Keratinocyte (primary cell): ENCODE data around the gene OSMR. TPM values are rescaled to one million over a fixed set of nuclear protein-coding genes. Genes with fewer than 3 reads are reported as not detected.

Experiments used
- DNase-seq: peaks from one replicate; pipeline ENCODE4 v3.0.0-alpha.2; 2011; ENCODE audit warnings: low read depth, missing footprints, low spot score
- FAIRE-seq: peaks from 2 replicates; lab custom pipeline; 2011; peaks lifted over from hg19 to GRCh38; lab: Jason Lieb, UNC
- H2AFZ ChIP-seq: 2 replicates; pipeline ENCODE4 v1.6.0; 2012; ENCODE audit warnings: low read length, control low read depth, inconsistent platforms; ENCODE audit not compliant: control insufficient read depth
- H3K27ac ChIP-seq: 2 replicates; pipeline ENCODE4 v1.5.1; 2011; ENCODE audit warnings: low read length; ENCODE audit not compliant: control insufficient read depth, insufficient read depth
- H3K27me3 ChIP-seq: 3 replicates; pipeline ENCODE4 v1.6.0; 2011; ENCODE audit warnings: low read length; ENCODE audit not compliant: control insufficient read depth, insufficient read depth; ENCODE audit errors: extremely low read depth
- H3K36me3 ChIP-seq, 2 experiments: 2 replicates in 1 of 2; 3 replicates in 1 of 2; pipeline ENCODE4 v1.5.1; 2011; ENCODE audit warnings: low read length in 2 of 2, mild to moderate bottlenecking in 1 of 2; ENCODE audit not compliant: control insufficient read depth in 2 of 2, insufficient read depth in 2 of 2; ENCODE audit errors: extremely low read depth in 1 of 2
- H3K4me1 ChIP-seq: 3 replicates; pipeline ENCODE4 v1.5.1; 2011; ENCODE audit warnings: low read length; ENCODE audit not compliant: control insufficient read depth, insufficient read depth; ENCODE audit errors: extremely low read depth
- H3K4me2 ChIP-seq: 3 replicates; pipeline ENCODE4 v1.6.0; 2011; ENCODE audit warnings: low read depth, low read length; ENCODE audit not compliant: control insufficient read depth, insufficient read depth; ENCODE audit errors: extremely low read depth
- H3K4me3 ChIP-seq, 3 experiments: fragments of 200-600 bp in 1 of 3; sonication (generic) in 1 of 3; 2 replicates in 2 of 3; 3 replicates in 1 of 3; pipeline ENCODE4 v1.5.1; 2011 to 2016; ENCODE audit warnings: low read length in 3 of 3, mild to moderate bottlenecking in 3 of 3, control low read depth in 2 of 3, inconsistent platforms in 1 of 3, low read depth in 1 of 3, mixed read lengths in 1 of 3, mixed run types in 1 of 3, moderate library complexity in 1 of 3; ENCODE audit not compliant: control insufficient read depth in 2 of 3, insufficient read depth in 2 of 3; ENCODE audit errors: extremely low read depth in 1 of 3
- H3K79me2 ChIP-seq: 2 replicates; pipeline ENCODE4 v1.6.0; 2012; ENCODE audit warnings: low read length; ENCODE audit not compliant: control insufficient read depth, insufficient read depth
- H3K9ac ChIP-seq: 3 replicates; pipeline ENCODE4 v1.6.0; 2011; ENCODE audit warnings: low read length; ENCODE audit not compliant: control insufficient read depth, insufficient read depth; ENCODE audit errors: extremely low read depth
- H3K9me1 ChIP-seq: 3 replicates; pipeline ENCODE4 v1.6.0; 2011; ENCODE audit warnings: low read length; ENCODE audit not compliant: control insufficient read depth, insufficient read depth; ENCODE audit errors: extremely low read depth
- H3K9me3 ChIP-seq: 2 replicates; pipeline ENCODE4 v1.5.1; 2012; ENCODE audit warnings: low read depth, low read length; ENCODE audit not compliant: control insufficient read depth
- H4K20me1 ChIP-seq: 3 replicates; pipeline ENCODE4 v1.6.0; 2011; ENCODE audit warnings: low read length; ENCODE audit not compliant: control insufficient read depth, insufficient read depth; ENCODE audit errors: extremely low read depth
- EZH2 ChIP-seq: IDR thresholded peaks from one replicate; pipeline ENCODE4 v1.6.1; 2012; ENCODE audit warnings: inconsistent platforms, mild to moderate bottlenecking, low read length, moderate library complexity
- dilution Hi-C: fragments of 300-500 bp; cut with MboI; formaldehyde crosslinking; loops from one replicate; pipeline ENCODE4 v1.7.0; 2020; ENCODE audit warnings: low sequenced_read_pairs; ENCODE audit not compliant: extremely low pct_ligation_motif_present
- polyA plus RNA-seq, 5 experiments: library from polyadenylated mRNA; depleted of rRNA in 3 of 5; stranded (reverse) in 3 of 5; stranded (forward) in 1 of 5; unstranded in 1 of 5; fragments of >200 nt; gene quantifications; 1 replicate in 1 of 5; 2 replicates in 3 of 5; 3 replicates in 1 of 5; pipeline versions ENCODE4 v1.2.1 to v1.2.3, GENCODE V29; 2011 to 2012; ENCODE audit warnings: missing spikeins in 2 of 5, low read depth in 1 of 5, low replicate concordance in 1 of 5
- TF ChIP-seq, protein P1 (sequence below), 3 experiments: IDR thresholded peaks in 1 of 3; conservative IDR thresholded peaks in 1 of 3; optimal IDR thresholded peaks in 1 of 3; 2 replicates in 2 of 3; 3 replicates in 1 of 3; pipeline versions ENCODE3 to v1.5.1; 2011; ENCODE audit warnings: low read length in 3 of 3, mild to moderate bottlenecking in 3 of 3, moderate library complexity in 2 of 3, control low read depth in 1 of 3, inconsistent platforms in 1 of 3; ENCODE audit not compliant: insufficient read depth in 2 of 3; ENCODE audit errors: extremely low read depth in 1 of 3

OSMR gene
- polyA plus RNA-seq, 1 donor (not counting 4 experiments of a cell fraction or from before 2014, with no cell fraction given) = 43.8 TPM

DNA sequence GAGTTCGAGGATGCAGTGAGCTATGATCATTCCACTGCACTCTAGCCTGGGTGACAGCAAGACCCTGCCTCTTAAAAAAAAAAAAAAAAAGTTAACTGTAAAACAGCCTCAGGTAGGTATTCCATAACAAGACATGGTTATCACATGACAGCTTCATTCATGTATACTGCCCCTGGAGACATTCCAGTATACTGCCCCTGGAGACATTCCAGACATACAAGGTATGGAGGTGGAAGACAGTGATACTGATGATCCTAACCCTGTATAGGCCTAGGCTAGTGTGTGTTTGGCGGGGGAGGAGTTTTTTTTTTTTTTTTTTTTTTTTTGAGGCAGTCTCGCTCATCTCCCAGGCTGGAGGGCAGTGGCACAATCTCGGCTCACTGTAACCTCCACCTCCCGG lies 122.9 kb downstream of the OSMR start:
- Histone ChIP-seq H3K36me3 (no peaks in the 10 kb centered on the region), H3K9ac (no peak overlapping the region), H2AFZ (no peak overlapping the region), H3K79me2 (no peaks in the 10 kb centered on the region), H3K4me3 (no peak overlapping the region), H3K27me3 (no peaks in the 10 kb centered on the region), H3K9me3 (no peaks in the 10 kb centered on the region), H4K20me1 (no peaks in the 10 kb centered on the region), H3K4me2 (no peak overlapping the region), H3K27ac (no peak overlapping the region), H3K4me1 (no peaks in the 10 kb centered on the region), H3K9me1 (no peaks in the 10 kb centered on the region)
- dilution Hi-C loops = no loop called here
- FAIRE-seq (no peak), DNase-seq (no peak)
- TF ChIP-seq, protein P1, sequence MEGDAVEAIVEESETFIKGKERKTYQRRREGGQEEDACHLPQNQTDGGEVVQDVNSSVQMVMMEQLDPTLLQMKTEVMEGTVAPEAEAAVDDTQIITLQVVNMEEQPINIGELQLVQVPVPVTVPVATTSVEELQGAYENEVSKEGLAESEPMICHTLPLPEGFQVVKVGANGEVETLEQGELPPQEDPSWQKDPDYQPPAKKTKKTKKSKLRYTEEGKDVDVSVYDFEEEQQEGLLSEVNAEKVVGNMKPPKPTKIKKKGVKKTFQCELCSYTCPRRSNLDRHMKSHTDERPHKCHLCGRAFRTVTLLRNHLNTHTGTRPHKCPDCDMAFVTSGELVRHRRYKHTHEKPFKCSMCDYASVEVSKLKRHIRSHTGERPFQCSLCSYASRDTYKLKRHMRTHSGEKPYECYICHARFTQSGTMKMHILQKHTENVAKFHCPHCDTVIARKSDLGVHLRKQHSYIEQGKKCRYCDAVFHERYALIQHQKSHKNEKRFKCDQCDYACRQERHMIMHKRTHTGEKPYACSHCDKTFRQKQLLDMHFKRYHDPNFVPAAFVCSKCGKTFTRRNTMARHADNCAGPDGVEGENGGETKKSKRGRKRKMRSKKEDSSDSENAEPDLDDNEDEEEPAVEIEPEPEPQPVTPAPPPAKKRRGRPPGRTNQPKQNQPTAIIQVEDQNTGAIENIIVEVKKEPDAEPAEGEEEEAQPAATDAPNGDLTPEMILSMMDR (optimal IDR thresholded peaks at IDR 0.05 in 1 of 3, IDR thresholded peaks at IDR 0.05 in 1 of 3, conservative IDR thresholded peaks at IDR 0.05 in 1 of 3; ENCODE audit: extremely low read depth in 1 of 3, insufficient read depth in 2 of 3, low read length in 3 of 3) = no peak
- TF ChIP-seq EZH2 = no peak

DNA sequence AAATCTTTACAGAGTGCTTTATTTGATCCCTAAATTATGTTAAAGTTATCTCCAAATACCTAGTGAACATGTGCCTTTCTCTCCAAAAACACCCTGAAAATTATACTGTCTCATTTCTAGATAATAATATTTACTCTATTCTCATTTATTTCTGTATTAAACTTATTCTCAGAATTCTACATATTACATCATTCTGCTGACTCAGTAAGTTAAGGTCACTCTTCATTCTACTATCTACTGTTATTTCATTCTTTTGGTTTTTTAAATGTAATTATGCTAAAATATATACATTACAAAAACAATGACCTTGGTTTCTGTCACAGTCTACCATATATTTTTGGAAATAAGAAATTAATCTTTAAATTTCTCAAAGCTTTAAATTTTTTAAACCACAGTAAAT lies 132.2 kb downstream of the OSMR start:
- no peak for TF ChIP-seq EZH2
- TF ChIP-seq, protein P1 (optimal IDR thresholded peaks at IDR 0.05 in 1 of 3, IDR thresholded peaks at IDR 0.05 in 1 of 3, conservative IDR thresholded peaks at IDR 0.05 in 1 of 3; ENCODE audit: extremely low read depth in 1 of 3, insufficient read depth in 2 of 3, low read length in 3 of 3) = no peak
- no peaks in the 10 kb centered on the region for H3K9me3 ChIP-seq
- no peaks in the 10 kb centered on the region for H3K36me3 ChIP-seq
- no peak overlapping the region for H3K4me3 ChIP-seq
- no peaks in the 10 kb centered on the region for H4K20me1 ChIP-seq
- H3K4me2 ChIP-seq = no peak overlapping the region
- H3K27ac ChIP-seq = no peak overlapping the region
- no peaks in the 10 kb centered on the region for H3K79me2 ChIP-seq
- dilution Hi-C loops = no loop called here
- H2AFZ ChIP-seq = no peak overlapping the region
- FAIRE-seq = no peak
- H3K27me3 ChIP-seq = no peaks in the 10 kb centered on the region
- no peak overlapping the region for H3K9ac ChIP-seq
- H3K9me1 ChIP-seq = no peaks in the 10 kb centered on the region
- H3K4me1 ChIP-seq = peaks cover 8% of the 10 kb centered on the region
- no peak for DNase-seq
